ENCODE measurements around the gene SPDYC. TPM values are rescaled to one million over a fixed set of nuclear protein-coding genes. Genes with fewer than 3 reads are reported as not detected.

The SPDYC gene
- total and polyA plus RNA-seq, 9 of the 15 experiments (the other 6 are each of a cell fraction or from before 2014, with no cell fraction given): 4.4 to 18.8 (median 9.2) TPM

DNA sequence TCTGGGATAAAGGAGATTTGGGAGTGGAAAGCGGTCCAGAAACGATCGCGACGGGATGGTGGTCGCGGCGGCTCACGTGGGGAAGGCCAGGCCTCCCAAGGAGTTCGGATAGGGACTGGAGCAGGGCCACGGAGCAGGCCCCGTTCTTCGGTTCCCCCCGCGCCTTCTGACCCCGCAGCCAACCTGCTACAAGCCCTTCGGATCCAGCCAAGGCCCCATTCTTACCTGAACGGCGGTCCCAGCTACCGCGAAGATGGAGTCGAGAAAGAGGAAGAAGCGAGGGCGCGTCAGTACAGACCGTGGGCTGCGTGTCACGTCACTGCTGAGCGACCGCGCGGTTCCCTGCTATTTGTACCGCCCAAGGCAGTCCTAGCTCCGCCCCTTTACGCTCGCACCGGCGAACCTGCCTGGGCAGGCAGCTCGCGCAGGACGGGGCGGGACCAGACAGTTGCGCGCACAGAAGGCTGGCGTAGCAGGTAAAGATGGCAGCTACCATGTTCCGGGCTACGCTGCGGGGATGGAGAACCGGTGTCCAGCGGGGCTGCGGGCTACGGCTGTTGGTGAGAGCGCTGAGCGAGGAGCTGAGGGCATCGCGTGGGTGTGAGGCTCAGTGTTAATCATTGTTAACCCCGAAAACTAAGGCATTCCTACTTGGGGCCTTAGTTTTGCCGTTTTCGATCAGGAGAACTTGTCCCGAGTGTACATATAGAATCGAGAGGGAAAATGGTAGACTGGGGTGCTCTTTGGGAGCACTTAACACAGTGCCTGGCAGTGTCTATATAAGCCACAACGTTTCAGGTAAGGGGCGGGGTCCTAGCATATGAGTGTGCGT lies 48.0 kb upstream of the SPDYC start, which contains the start of the genes FAU and MRPL49 (continued):
- TF ChIP-seq, protein P1, sequence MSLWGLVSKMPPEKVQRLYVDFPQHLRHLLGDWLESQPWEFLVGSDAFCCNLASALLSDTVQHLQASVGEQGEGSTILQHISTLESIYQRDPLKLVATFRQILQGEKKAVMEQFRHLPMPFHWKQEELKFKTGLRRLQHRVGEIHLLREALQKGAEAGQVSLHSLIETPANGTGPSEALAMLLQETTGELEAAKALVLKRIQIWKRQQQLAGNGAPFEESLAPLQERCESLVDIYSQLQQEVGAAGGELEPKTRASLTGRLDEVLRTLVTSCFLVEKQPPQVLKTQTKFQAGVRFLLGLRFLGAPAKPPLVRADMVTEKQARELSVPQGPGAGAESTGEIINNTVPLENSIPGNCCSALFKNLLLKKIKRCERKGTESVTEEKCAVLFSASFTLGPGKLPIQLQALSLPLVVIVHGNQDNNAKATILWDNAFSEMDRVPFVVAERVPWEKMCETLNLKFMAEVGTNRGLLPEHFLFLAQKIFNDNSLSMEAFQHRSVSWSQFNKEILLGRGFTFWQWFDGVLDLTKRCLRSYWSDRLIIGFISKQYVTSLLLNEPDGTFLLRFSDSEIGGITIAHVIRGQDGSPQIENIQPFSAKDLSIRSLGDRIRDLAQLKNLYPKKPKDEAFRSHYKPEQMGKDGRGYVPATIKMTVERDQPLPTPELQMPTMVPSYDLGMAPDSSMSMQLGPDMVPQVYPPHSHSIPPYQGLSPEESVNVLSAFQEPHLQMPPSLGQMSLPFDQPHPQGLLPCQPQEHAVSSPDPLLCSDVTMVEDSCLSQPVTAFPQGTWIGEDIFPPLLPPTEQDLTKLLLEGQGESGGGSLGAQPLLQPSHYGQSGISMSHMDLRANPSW (CRISPR knock-in tag; IDR thresholded peaks at IDR 0.05): peak; percentile 90
- TF ChIP-seq HMG20B (CRISPR knock-in tag; IDR thresholded peaks at IDR 0.05) (no peak), CBFA2T3 (IDR thresholded peaks at IDR 0.05) (no peak), RB1 (IDR thresholded peaks at IDR 0.05; ENCODE audit: low read depth) (peak; percentile 66; the same call in 1 of the 2 replicates), POLR2AphosphoS2 (IDR thresholded peaks at IDR 0.05; ENCODE audit: low read length) (no peak; the same call in 1 of the 2 replicates), ZZZ3 (IDR thresholded peaks at IDR 0.05) (no peak), FOXM1 (IDR thresholded peaks at IDR 0.05; ENCODE audit: low read depth) (0 out of 2 replicates have a peak, but pooled peaks have one; percentile 21), FOXM1 (CRISPR knock-in tag; IDR thresholded peaks at IDR 0.05; ENCODE audit: low read depth) (peak; percentile 75; the same call in 1 of the 2 replicates), HCFC1 (IDR thresholded peaks at IDR 0.05; ENCODE audit: low read depth, low read length) (peak; percentile 85), POLR2H (tag; IDR thresholded peaks at IDR 0.05; ENCODE audit: low read depth) (peak; percentile 95), IFI16 (CRISPR knock-in tag; IDR thresholded peaks at IDR 0.05) (no peak), MTF1 (CRISPR knock-in tag; IDR thresholded peaks at IDR 0.05; ENCODE audit: borderline replicate concordance) (no peak), FOXK2 (conservative IDR thresholded peaks at IDR 0.05 in 1 of 2, IDR thresholded peaks at IDR 0.05 in 1 of 2; ENCODE audit: low read depth in 2 of 2) (peak; percentile 44 to 91; a peak in 3 of 4 replicates), HEY1 (CRISPR knock-in tag; IDR thresholded peaks at IDR 0.05; ENCODE audit: borderline replicate concordance) (no peak), PRMT5 (CRISPR knock-in tag; IDR thresholded peaks at IDR 0.05) (no peak)
- TF ChIP-seq, protein P2, sequence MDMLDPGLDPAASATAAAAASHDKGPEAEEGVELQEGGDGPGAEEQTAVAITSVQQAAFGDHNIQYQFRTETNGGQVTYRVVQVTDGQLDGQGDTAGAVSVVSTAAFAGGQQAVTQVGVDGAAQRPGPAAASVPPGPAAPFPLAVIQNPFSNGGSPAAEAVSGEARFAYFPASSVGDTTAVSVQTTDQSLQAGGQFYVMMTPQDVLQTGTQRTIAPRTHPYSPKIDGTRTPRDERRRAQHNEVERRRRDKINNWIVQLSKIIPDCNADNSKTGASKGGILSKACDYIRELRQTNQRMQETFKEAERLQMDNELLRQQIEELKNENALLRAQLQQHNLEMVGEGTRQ (CRISPR knock-in tag; IDR thresholded peaks at IDR 0.05): no peak
- TF ChIP-seq, protein P3, sequence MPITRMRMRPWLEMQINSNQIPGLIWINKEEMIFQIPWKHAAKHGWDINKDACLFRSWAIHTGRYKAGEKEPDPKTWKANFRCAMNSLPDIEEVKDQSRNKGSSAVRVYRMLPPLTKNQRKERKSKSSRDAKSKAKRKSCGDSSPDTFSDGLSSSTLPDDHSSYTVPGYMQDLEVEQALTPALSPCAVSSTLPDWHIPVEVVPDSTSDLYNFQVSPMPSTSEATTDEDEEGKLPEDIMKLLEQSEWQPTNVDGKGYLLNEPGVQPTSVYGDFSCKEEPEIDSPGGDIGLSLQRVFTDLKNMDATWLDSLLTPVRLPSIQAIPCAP (CRISPR knock-in tag; IDR thresholded peaks at IDR 0.05; ENCODE audit: borderline replicate concordance): no peak
- TF ChIP-seq, protein P4, sequence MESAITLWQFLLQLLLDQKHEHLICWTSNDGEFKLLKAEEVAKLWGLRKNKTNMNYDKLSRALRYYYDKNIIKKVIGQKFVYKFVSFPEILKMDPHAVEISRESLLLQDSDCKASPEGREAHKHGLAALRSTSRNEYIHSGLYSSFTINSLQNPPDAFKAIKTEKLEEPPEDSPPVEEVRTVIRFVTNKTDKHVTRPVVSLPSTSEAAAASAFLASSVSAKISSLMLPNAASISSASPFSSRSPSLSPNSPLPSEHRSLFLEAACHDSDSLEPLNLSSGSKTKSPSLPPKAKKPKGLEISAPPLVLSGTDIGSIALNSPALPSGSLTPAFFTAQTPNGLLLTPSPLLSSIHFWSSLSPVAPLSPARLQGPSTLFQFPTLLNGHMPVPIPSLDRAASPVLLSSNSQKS (CRISPR knock-in tag; IDR thresholded peaks at IDR 0.05): no peak
- TF ChIP-seq, protein P5, sequence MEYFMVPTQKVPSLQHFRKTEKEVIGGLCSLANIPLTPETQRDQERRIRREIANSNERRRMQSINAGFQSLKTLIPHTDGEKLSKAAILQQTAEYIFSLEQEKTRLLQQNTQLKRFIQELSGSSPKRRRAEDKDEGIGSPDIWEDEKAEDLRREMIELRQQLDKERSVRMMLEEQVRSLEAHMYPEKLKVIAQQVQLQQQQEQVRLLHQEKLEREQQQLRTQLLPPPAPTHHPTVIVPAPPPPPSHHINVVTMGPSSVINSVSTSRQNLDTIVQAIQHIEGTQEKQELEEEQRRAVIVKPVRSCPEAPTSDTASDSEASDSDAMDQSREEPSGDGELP (CRISPR knock-in tag; IDR thresholded peaks at IDR 0.05; ENCODE audit: borderline replicate concordance): peak; percentile 84
- TF ChIP-seq, protein P6, sequence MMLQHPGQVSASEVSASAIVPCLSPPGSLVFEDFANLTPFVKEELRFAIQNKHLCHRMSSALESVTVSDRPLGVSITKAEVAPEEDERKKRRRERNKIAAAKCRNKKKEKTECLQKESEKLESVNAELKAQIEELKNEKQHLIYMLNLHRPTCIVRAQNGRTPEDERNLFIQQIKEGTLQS (IDR thresholded peaks at IDR 0.05): no peak
- TF ChIP-seq, protein P6 (CRISPR knock-in tag; conservative IDR thresholded peaks at IDR 0.05): no peak
